ENCODE measurements around the gene SHOC2. TPM values are rescaled to one million over a fixed set of nuclear protein-coding genes. Genes with fewer than 3 reads are reported as not detected.

Gene SHOC2
- total and polyA plus RNA-seq, 2 of the 8 experiments (the other 6 are each of a cell fraction or from before 2014, with no cell fraction given): 7.6 to 28.2 TPM

DNA sequence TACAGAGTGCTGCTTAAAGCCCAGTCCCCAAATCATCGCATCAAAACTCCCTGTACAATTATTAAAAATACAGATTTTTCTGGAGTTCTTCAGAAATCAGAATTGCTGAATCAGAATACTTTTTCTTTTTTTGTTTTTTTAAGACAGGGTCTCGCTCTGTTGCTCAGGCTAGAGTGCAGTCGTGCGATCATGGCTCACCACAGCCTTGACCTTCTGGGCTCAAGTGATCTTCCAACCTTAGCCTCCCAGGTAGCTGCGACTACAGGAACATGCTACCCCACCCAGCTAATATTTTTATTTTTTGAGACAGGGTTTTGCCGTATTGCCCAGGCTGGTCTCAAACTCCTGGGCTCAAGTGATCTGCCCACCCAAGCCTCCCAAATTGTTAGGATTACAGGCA is 4.4 kb upstream of the SHOC2 start:
- Histone ChIP-seq H4K5ac (ENCODE audit: insufficient read length, low read depth, low read length) (no peak overlapping the region), H2BK120ac (replicated peaks; ENCODE audit: low read depth, low read length) (no peak overlapping the region), H3K18ac (ENCODE audit: extremely low read depth, low read length) (no peak overlapping the region), H3K9me3 (ENCODE audit: insufficient read depth in 2 of 2, low read depth in 1 of 2, low read length in 1 of 2) (no peaks in the 10 kb centered on the region), H3K56ac (replicated peaks; ENCODE audit: insufficient read length, low read depth, low read length) (no peak overlapping the region), H3K36me3 (ENCODE audit: control insufficient read depth in 2 of 4, insufficient read depth in 4 of 4, low read length in 3 of 4) (no peaks in the 10 kb centered on the region), H2BK5ac (ENCODE audit: low read depth, low read length) (no peak overlapping the region), H3K4me3 (ENCODE audit: extremely low read depth in 1 of 4, insufficient read depth in 2 of 4, low read depth in 3 of 4, low read length in 4 of 4) (no peak overlapping the region), H2BK15ac (ENCODE audit: low read length) (no peak overlapping the region), H3K27me3 (replicated peaks in 1 of 4; ENCODE audit: control insufficient read depth in 3 of 4, extremely low read depth in 1 of 4, insufficient read depth in 3 of 4, low read length in 3 of 4) (no peaks in the 10 kb centered on the region), H3K4me1 (replicated peaks in 1 of 4; ENCODE audit: control insufficient read depth in 3 of 4, insufficient read depth in 4 of 4, low read length in 3 of 4) (peaks cover 0 to 7% (median 4%) of the 10 kb centered on the region in 4 experiments; a peak in 5 of 7 replicates), H2BK12ac (ENCODE audit: low read depth, low read length) (no peak overlapping the region), H2BK20ac (ENCODE audit: low read length) (no peak overlapping the region), H3K23ac (ENCODE audit: insufficient read length) (no peak overlapping the region), H3K4ac (replicated peaks; ENCODE audit: insufficient read length, low read depth, low read length) (no peak overlapping the region), H4K8ac (ENCODE audit: extremely low read depth, insufficient read depth, low read length) (no peak overlapping the region), H3K27ac (ENCODE audit: low read depth, low read length) (no peak overlapping the region), H3K79me1 (ENCODE audit: low read depth, low read length) (no peaks in the 10 kb centered on the region), H3K14ac (ENCODE audit: insufficient read length) (no peak overlapping the region), H3K9ac (replicated peaks in 1 of 4; ENCODE audit: extremely low read depth in 1 of 4, low read depth in 3 of 4, low read length in 3 of 4) (no peak overlapping the region), H2AFZ (ENCODE audit: low read length) (no peak overlapping the region), H3K4me2 (ENCODE audit: insufficient read depth in 1 of 2, low read depth in 2 of 2, low read length in 2 of 2) (no peak overlapping the region), H4K20me1 (replicated peaks in 1 of 2; ENCODE audit: control insufficient read depth in 1 of 2, insufficient read depth in 2 of 2, low read length in 2 of 2) (peaks cover 0 to 2% of the 10 kb centered on the region in 2 experiments), H4K91ac (replicated peaks; ENCODE audit: insufficient read length, low read length) (no peak overlapping the region), H2AK5ac (ENCODE audit: low read depth, low read length) (no peak overlapping the region), H3K79me2 (ENCODE audit: control insufficient read depth in 1 of 2, insufficient read depth in 2 of 2, low read length in 2 of 2) (peaks cover 0 to 10% of the 10 kb centered on the region in 2 experiments; a peak in 2 of 4 replicates), H3K23me2 (ENCODE audit: low read depth, low read length) (no peaks in the 10 kb centered on the region; the same call in 1 of the 2 replicates)
- TF ChIP-seq SP4 (IDR thresholded peaks at IDR 0.05; ENCODE audit: low read length): no peak
- TF ChIP-seq KDM5A (IDR thresholded peaks at IDR 0.05; ENCODE audit: low read length): no peak
- WGBS, 2 experiments (ENCODE audit: extremely low coverage in 1 of 2, insufficient coverage in 1 of 2, insufficient read length in 1 of 2, insufficient replicate concordance in 2 of 2, low coverage in 1 of 2, low lambda C conversion rate in 2 of 2, missing lambda C conversion rate in 1 of 2): 91% methylated on average over 6 of the region's 6 CpGs; no CpG with 5 or more reads in 1 of the 2 experiments
- ChIA-PET CTCF (ENCODE audit: partially characterized antibody) (interaction anchor here (1.6 kb wide), 1 partner anchor 21 kb away, joined by 4 read pairs; no protein-coding TSS in a partner anchor), POLR2A (ENCODE audit: partially characterized antibody) (interaction anchor here (1.2 kb wide), 1 partner anchor 611 kb away, joined by 3 read pairs; no protein-coding TSS in a partner anchor)
- DNase-seq (ENCODE audit: low read depth in 1 of 2, low spot score in 2 of 2) (no peak), FAIRE-seq (no peak)

Data from H1 (cell line).